Keratinocyte (primary cell): ENCODE measurements around the gene ICE2. TPM values are rescaled to one million over a fixed set of nuclear protein-coding genes. Genes with fewer than 3 reads are reported as not detected.
"Not testable (repeated sequence)": the region's sequence is repeated elsewhere in the genome, so short reads cannot be mapped to it uniquely, and the experiment has no call there.

ENCODE experiments used
- DNase-seq: peaks from one replicate; pipeline ENCODE4 v3.0.0-alpha.2; 2011; ENCODE audit warnings: low read depth, missing footprints, low spot score
- FAIRE-seq: peaks from 2 replicates; lab custom pipeline; 2011; peaks lifted over from hg19 to GRCh38; lab: Jason Lieb, UNC
- H2AFZ ChIP-seq: 2 replicates; pipeline ENCODE4 v1.6.0; 2012; ENCODE audit warnings: low read length, control low read depth, inconsistent platforms; ENCODE audit not compliant: control insufficient read depth
- H3K27ac ChIP-seq: 2 replicates; pipeline ENCODE4 v1.5.1; 2011; ENCODE audit warnings: low read length; ENCODE audit not compliant: control insufficient read depth, insufficient read depth
- H3K27me3 ChIP-seq: 3 replicates; pipeline ENCODE4 v1.6.0; 2011; ENCODE audit warnings: low read length; ENCODE audit not compliant: control insufficient read depth, insufficient read depth; ENCODE audit errors: extremely low read depth
- H3K36me3 ChIP-seq, 2 experiments: 2 replicates in 1 of 2; 3 replicates in 1 of 2; pipeline ENCODE4 v1.5.1; 2011; ENCODE audit warnings: low read length in 2 of 2, mild to moderate bottlenecking in 1 of 2; ENCODE audit not compliant: control insufficient read depth in 2 of 2, insufficient read depth in 2 of 2; ENCODE audit errors: extremely low read depth in 1 of 2
- H3K4me1 ChIP-seq: 3 replicates; pipeline ENCODE4 v1.5.1; 2011; ENCODE audit warnings: low read length; ENCODE audit not compliant: control insufficient read depth, insufficient read depth; ENCODE audit errors: extremely low read depth
- H3K4me2 ChIP-seq: 3 replicates; pipeline ENCODE4 v1.6.0; 2011; ENCODE audit warnings: low read depth, low read length; ENCODE audit not compliant: control insufficient read depth, insufficient read depth; ENCODE audit errors: extremely low read depth
- H3K4me3 ChIP-seq, 3 experiments: fragments of 200-600 bp in 1 of 3; sonication (generic) in 1 of 3; 2 replicates in 2 of 3; 3 replicates in 1 of 3; pipeline ENCODE4 v1.5.1; 2011 to 2016; ENCODE audit warnings: low read length in 3 of 3, mild to moderate bottlenecking in 3 of 3, control low read depth in 2 of 3, inconsistent platforms in 1 of 3, low read depth in 1 of 3, mixed read lengths in 1 of 3, mixed run types in 1 of 3, moderate library complexity in 1 of 3; ENCODE audit not compliant: control insufficient read depth in 2 of 3, insufficient read depth in 2 of 3; ENCODE audit errors: extremely low read depth in 1 of 3
- H3K79me2 ChIP-seq: 2 replicates; pipeline ENCODE4 v1.6.0; 2012; ENCODE audit warnings: low read length; ENCODE audit not compliant: control insufficient read depth, insufficient read depth
- H3K9ac ChIP-seq: 3 replicates; pipeline ENCODE4 v1.6.0; 2011; ENCODE audit warnings: low read length; ENCODE audit not compliant: control insufficient read depth, insufficient read depth; ENCODE audit errors: extremely low read depth
- H3K9me1 ChIP-seq: 3 replicates; pipeline ENCODE4 v1.6.0; 2011; ENCODE audit warnings: low read length; ENCODE audit not compliant: control insufficient read depth, insufficient read depth; ENCODE audit errors: extremely low read depth
- H3K9me3 ChIP-seq: 2 replicates; pipeline ENCODE4 v1.5.1; 2012; ENCODE audit warnings: low read depth, low read length; ENCODE audit not compliant: control insufficient read depth
- H4K20me1 ChIP-seq: 3 replicates; pipeline ENCODE4 v1.6.0; 2011; ENCODE audit warnings: low read length; ENCODE audit not compliant: control insufficient read depth, insufficient read depth; ENCODE audit errors: extremely low read depth
- EZH2 ChIP-seq: IDR thresholded peaks from one replicate; pipeline ENCODE4 v1.6.1; 2012; ENCODE audit warnings: inconsistent platforms, mild to moderate bottlenecking, low read length, moderate library complexity
- dilution Hi-C: fragments of 300-500 bp; cut with MboI; formaldehyde crosslinking; loops from one replicate; pipeline ENCODE4 v1.7.0; 2020; ENCODE audit warnings: low sequenced_read_pairs; ENCODE audit not compliant: extremely low pct_ligation_motif_present
- polyA plus RNA-seq, 5 experiments: library from polyadenylated mRNA; depleted of rRNA in 3 of 5; stranded (reverse) in 3 of 5; stranded (forward) in 1 of 5; unstranded in 1 of 5; fragments of >200 nt; gene quantifications; 1 replicate in 1 of 5; 2 replicates in 3 of 5; 3 replicates in 1 of 5; pipeline versions ENCODE4 v1.2.1 to v1.2.3, GENCODE V29; 2011 to 2012; ENCODE audit warnings: missing spikeins in 2 of 5, low read depth in 1 of 5, low replicate concordance in 1 of 5
- TF ChIP-seq, protein P1 (sequence below), 3 experiments: IDR thresholded peaks in 1 of 3; conservative IDR thresholded peaks in 1 of 3; optimal IDR thresholded peaks in 1 of 3; 2 replicates in 2 of 3; 3 replicates in 1 of 3; pipeline versions ENCODE3 to v1.5.1; 2011; ENCODE audit warnings: low read length in 3 of 3, mild to moderate bottlenecking in 3 of 3, moderate library complexity in 2 of 3, control low read depth in 1 of 3, inconsistent platforms in 1 of 3; ENCODE audit not compliant: insufficient read depth in 2 of 3; ENCODE audit errors: extremely low read depth in 1 of 3

The ICE2 gene
- polyA plus RNA-seq, 1 donor (not counting 4 experiments of a cell fraction or from before 2014, with no cell fraction given), result 34.1 TPM

DNA sequence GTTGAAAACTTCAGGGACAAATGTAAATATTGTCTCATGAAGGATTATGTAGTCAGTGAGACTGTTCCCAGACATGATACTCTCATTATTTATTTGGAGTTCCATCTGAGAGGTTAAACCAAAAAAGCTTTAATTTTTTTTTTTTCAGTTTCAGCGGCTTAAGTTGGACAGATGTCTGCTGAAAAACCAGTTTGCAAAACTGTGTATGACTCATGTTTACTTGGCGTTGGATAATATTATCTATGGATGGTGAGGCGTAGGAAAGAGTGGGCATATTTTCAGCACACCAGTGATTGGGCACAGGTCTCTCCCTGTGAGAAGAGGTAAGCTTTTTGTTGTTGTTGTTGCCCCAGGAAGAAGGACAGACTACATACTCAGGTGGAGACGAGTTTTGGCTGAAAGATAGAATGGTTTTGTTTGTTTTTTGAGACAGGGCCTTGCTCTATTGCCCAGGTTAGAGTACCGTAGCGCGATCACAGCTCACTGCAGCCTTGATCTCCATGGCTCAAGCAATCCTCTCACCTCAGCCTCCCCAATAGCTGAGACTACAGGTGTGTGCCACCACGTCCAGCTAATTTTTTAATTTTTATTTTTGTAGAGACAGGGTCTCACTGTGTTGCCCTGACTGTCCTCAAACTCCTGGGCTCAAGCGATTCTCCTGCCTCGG, 64.8 kb downstream of the ICE2 start:
- Histone ChIP-seq H3K79me2 (no peaks in the 10 kb centered on the region), H3K4me1 (peaks cover 19% of the 10 kb centered on the region), H3K4me3 (no peak overlapping the region), H3K27me3 (no peaks in the 10 kb centered on the region), H3K36me3 (no peaks in the 10 kb centered on the region), H3K9ac (peak overlapping the region; percentile 13), H3K27ac (peak overlapping the region; percentile 56), H3K9me1 (no peaks in the 10 kb centered on the region), H3K9me3 (no peaks in the 10 kb centered on the region), H4K20me1 (no peaks in the 10 kb centered on the region), H3K4me2 (peak overlapping the region; percentile 55), H2AFZ (no peak overlapping the region)
- no peak for TF ChIP-seq EZH2
- TF ChIP-seq, protein P1, sequence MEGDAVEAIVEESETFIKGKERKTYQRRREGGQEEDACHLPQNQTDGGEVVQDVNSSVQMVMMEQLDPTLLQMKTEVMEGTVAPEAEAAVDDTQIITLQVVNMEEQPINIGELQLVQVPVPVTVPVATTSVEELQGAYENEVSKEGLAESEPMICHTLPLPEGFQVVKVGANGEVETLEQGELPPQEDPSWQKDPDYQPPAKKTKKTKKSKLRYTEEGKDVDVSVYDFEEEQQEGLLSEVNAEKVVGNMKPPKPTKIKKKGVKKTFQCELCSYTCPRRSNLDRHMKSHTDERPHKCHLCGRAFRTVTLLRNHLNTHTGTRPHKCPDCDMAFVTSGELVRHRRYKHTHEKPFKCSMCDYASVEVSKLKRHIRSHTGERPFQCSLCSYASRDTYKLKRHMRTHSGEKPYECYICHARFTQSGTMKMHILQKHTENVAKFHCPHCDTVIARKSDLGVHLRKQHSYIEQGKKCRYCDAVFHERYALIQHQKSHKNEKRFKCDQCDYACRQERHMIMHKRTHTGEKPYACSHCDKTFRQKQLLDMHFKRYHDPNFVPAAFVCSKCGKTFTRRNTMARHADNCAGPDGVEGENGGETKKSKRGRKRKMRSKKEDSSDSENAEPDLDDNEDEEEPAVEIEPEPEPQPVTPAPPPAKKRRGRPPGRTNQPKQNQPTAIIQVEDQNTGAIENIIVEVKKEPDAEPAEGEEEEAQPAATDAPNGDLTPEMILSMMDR (optimal IDR thresholded peaks at IDR 0.05 in 1 of 3, IDR thresholded peaks at IDR 0.05 in 1 of 3, conservative IDR thresholded peaks at IDR 0.05 in 1 of 3; ENCODE audit: extremely low read depth in 1 of 3, insufficient read depth in 2 of 3, low read length in 3 of 3), result no peak
- DNase-seq (no peak), FAIRE-seq (peak; percentile 67)
- dilution Hi-C loops, result no loop called here

DNA sequence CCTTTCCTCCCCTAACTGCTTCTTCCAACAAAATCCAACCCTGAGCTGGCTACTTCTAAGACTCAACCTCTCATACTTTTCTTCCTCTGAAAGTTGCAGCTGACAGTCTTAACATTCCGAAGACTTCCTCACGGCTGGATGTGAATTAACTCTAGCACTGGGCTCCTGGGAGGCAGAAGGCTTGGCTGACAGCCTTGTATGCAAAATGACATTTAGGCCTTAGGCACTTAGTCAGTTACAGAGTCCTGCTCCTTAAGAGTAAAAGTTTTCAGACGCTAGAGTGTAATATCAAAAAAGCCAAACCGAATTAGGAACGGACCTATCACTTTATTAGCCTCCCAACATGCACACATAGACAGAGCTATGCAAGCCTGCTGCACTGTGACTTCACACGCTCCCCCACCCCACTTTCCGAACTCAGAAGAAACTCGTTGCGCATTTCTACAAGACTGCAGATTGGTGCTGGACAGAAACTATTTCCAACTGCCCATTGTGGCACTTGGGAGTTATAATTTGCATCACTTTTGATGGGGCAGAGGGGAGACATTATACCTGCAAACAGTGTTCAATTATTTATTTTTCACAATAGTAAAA, 65.6 kb downstream of the ICE2 start:
- H3K4me3 ChIP-seq, result no peak overlapping the region
- peak overlapping the region; percentile 65 for H2AFZ ChIP-seq
- FAIRE-seq (peak; percentile 71), DNase-seq (no peak)
- H3K79me2 ChIP-seq, result no peaks in the 10 kb centered on the region
- no peaks in the 10 kb centered on the region for H3K27me3 ChIP-seq
- H3K9me1 ChIP-seq, result no peaks in the 10 kb centered on the region
- H3K9me3 ChIP-seq, result no peaks in the 10 kb centered on the region
- dilution Hi-C loops, result no loop called here
- H3K27ac ChIP-seq, result peak overlapping the region; percentile 56
- no peaks in the 10 kb centered on the region for H3K36me3 ChIP-seq
- H3K4me2 ChIP-seq, result peak overlapping the region; percentile 55
- peaks cover 25% of the 10 kb centered on the region for H3K4me1 ChIP-seq
- no peak overlapping the region for H3K9ac ChIP-seq
- no peak for TF ChIP-seq EZH2
- TF ChIP-seq, protein P1 (optimal IDR thresholded peaks at IDR 0.05 in 1 of 3, IDR thresholded peaks at IDR 0.05 in 1 of 3, conservative IDR thresholded peaks at IDR 0.05 in 1 of 3; ENCODE audit: extremely low read depth in 1 of 3, insufficient read depth in 2 of 3, low read length in 3 of 3), result no peak
- H4K20me1 ChIP-seq, result no peaks in the 10 kb centered on the region

DNA sequence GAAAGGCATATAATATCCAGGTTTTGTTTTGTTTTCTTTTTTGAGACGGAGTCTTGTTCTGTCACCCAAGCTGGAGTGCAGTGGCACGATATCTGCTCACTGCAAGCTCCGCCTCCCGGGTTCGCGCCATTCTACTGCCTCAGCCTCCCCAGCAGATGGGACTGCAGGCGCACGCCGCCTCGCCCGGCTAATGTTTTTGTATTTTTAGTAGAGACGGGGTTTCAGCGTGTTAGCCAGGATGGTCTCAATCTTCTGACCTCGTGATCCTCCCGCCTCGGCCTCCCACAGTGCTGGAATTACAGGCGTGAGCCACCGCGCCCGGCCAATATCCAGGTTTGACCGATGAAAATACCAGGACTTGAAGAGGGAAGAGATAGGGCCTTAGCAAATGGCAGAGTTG, 66.1 kb downstream of the ICE2 start:
- H3K79me2 ChIP-seq, FAIRE-seq, H3K36me3 ChIP-seq, H3K9me1 ChIP-seq, dilution Hi-C loops, H4K20me1 ChIP-seq, H3K9me3 ChIP-seq, DNase-seq, H3K9ac ChIP-seq, H3K27me3 ChIP-seq, H3K4me3 ChIP-seq: not testable (repeated sequence)
- Histone ChIP-seq H2AFZ (peak overlapping the region; percentile 65), H3K4me1 (peaks cover 30% of the 10 kb centered on the region), H3K27ac (peak overlapping the region; percentile 56), H3K4me2 (peak overlapping the region; percentile 55)
